Astrocyte (in vitro differentiated cells and primary cell): Measurements from ENCODE around the gene ZBTB7A. TPM values are rescaled to one million over a fixed set of nuclear protein-coding genes. Genes with fewer than 3 reads are reported as not detected.

Experiments
- DNase-seq: peaks from one replicate; pipeline ENCODE4 v3.0.0-alpha.2; 2010; ENCODE audit warnings: low read depth
- FAIRE-seq: peaks from 2 replicates; lab custom pipeline; 2011; peaks lifted over from hg19 to GRCh38; lab: Jason Lieb, UNC
- H2AFZ ChIP-seq: 2 replicates; pipeline ENCODE4 v1.6.0; 2012; ENCODE audit warnings: low read depth, low read length, inconsistent platforms
- H3K27ac ChIP-seq: 2 replicates; pipeline ENCODE4 v1.5.1; 2011; ENCODE audit warnings: low read depth, low read length, inconsistent platforms
- H3K27me3 ChIP-seq: 2 replicates; pipeline ENCODE4 v1.6.0; 2011; ENCODE audit warnings: low read length, inconsistent platforms; ENCODE audit not compliant: insufficient read depth
- H3K36me3 ChIP-seq: 2 replicates; pipeline ENCODE4 v1.5.1; 2011; ENCODE audit warnings: low read length, inconsistent platforms; ENCODE audit not compliant: insufficient read depth
- H3K4me1 ChIP-seq: 2 replicates; pipeline ENCODE4 v1.5.1; 2011; ENCODE audit warnings: low read length, inconsistent platforms; ENCODE audit not compliant: insufficient read depth
- H3K4me2 ChIP-seq: 2 replicates; pipeline ENCODE4 v1.6.0; 2012; ENCODE audit warnings: low read length, inconsistent platforms
- H3K4me3 ChIP-seq: 2 replicates; pipeline ENCODE4 v1.5.1; 2011; ENCODE audit warnings: low read depth, mild to moderate bottlenecking, low read length, inconsistent platforms; ENCODE audit not compliant: insufficient read depth
- H3K79me2 ChIP-seq: 2 replicates; pipeline ENCODE4 v1.6.0; 2012; ENCODE audit warnings: mild to moderate bottlenecking, low read length, inconsistent platforms; ENCODE audit not compliant: insufficient read depth
- H3K9ac ChIP-seq: 2 replicates; pipeline ENCODE4 v1.6.0; 2012; ENCODE audit warnings: mild to moderate bottlenecking, low read length, inconsistent platforms
- H3K9me3 ChIP-seq: 2 replicates; pipeline ENCODE4 v1.5.1; 2012; ENCODE audit warnings: low read depth, mild to moderate bottlenecking, low read length, inconsistent platforms; ENCODE audit not compliant: insufficient read depth
- H4K20me1 ChIP-seq: 2 replicates; pipeline ENCODE4 v1.6.0; 2012; ENCODE audit warnings: low read length, inconsistent platforms; ENCODE audit not compliant: insufficient read depth
- H3K27ac Mint-ChIP-seq: one replicate; pipeline ENCODE4 v1.8.0; 2021; ENCODE audit warnings: mild to moderate bottlenecking, mixed read lengths; ENCODE audit not compliant: unreplicated experiment
- H3K27me3 Mint-ChIP-seq: one replicate; pipeline ENCODE4 v1.8.0; 2021; ENCODE audit warnings: low read depth, mixed read lengths; ENCODE audit not compliant: unreplicated experiment
- H3K36me3 Mint-ChIP-seq: one replicate; pipeline ENCODE4 v1.8.0; 2021; ENCODE audit warnings: low read depth, mixed read lengths; ENCODE audit not compliant: unreplicated experiment
- H3K4me1 Mint-ChIP-seq: one replicate; pipeline ENCODE4 v1.8.0; 2021; ENCODE audit warnings: low read depth, mixed read lengths; ENCODE audit not compliant: unreplicated experiment
- H3K4me3 Mint-ChIP-seq: one replicate; pipeline ENCODE4 v1.8.0; 2021; ENCODE audit warnings: mild to moderate bottlenecking, moderate library complexity, mixed read lengths; ENCODE audit not compliant: unreplicated experiment
- H3K9me3 Mint-ChIP-seq: one replicate; pipeline ENCODE4 v1.8.0; 2021; ENCODE audit warnings: mild to moderate bottlenecking, mixed read lengths; ENCODE audit not compliant: unreplicated experiment
- CTCF ChIP-seq: IDR thresholded peaks from 2 replicates; pipeline ENCODE4 v1.5.1; 2011; ENCODE audit warnings: low read depth, mild to moderate bottlenecking, inconsistent platforms, low read length, moderate library complexity; ENCODE audit not compliant: insufficient read depth
- EZH2 ChIP-seq: IDR thresholded peaks from 2 replicates; pipeline ENCODE4 v1.6.1; 2012; ENCODE audit warnings: mild to moderate bottlenecking, low read length, inconsistent platforms; ENCODE audit not compliant: insufficient read depth
- total RNA-seq: library from RNA; stranded (reverse); gene quantifications from 2 replicates; pipeline ENCODE4 v1.2.1, GENCODE V29; 2021

ZBTB7A gene
- total RNA-seq, 1 donor from 2014 or later = 24.3 TPM

GRCh38 chr19:4066176-4066606 lies 508 bp downstream of the ZBTB7A start:
- FAIRE-seq (no peak), DNase-seq (no peak)
- peaks cover 34% of the 10 kb centered on the region for H4K20me1 ChIP-seq
- H3K36me3 Mint-ChIP-seq = no peaks in the 10 kb centered on the region
- H3K27me3 ChIP-seq = no peaks in the 10 kb centered on the region
- H3K4me1 ChIP-seq = peaks cover 19% of the 10 kb centered on the region
- peak overlapping the region; percentile 50 for H3K4me3 Mint-ChIP-seq
- peak overlapping the region; percentile 50 for H3K27ac ChIP-seq
- H3K4me2 ChIP-seq = peak overlapping the region; percentile 83
- no peak overlapping the region for H3K27ac Mint-ChIP-seq
- H3K36me3 ChIP-seq = no peaks in the 10 kb centered on the region
- H3K4me1 Mint-ChIP-seq = peaks cover 3% of the 10 kb centered on the region
- peak overlapping the region; percentile 78 for H3K9ac ChIP-seq
- H3K79me2 ChIP-seq = peaks cover 39% of the 10 kb centered on the region
- H3K27me3 Mint-ChIP-seq = no peaks in the 10 kb centered on the region
- no peak for TF ChIP-seq EZH2
- no peak for TF ChIP-seq CTCF
- H3K9me3 Mint-ChIP-seq = no peaks in the 10 kb centered on the region
- H3K9me3 ChIP-seq = no peaks in the 10 kb centered on the region
- H2AFZ ChIP-seq = no peak overlapping the region
- H3K4me3 ChIP-seq = peak overlapping the region; percentile 57

- Mint-ChIP-seq H3K4me3 (peak overlapping the region; percentile 50), H3K27me3 (no peaks in the 10 kb centered on the region), H3K4me1 (peaks cover 3% of the 10 kb centered on the region), H3K36me3 (no peaks in the 10 kb centered on the region), H3K9me3 (no peaks in the 10 kb centered on the region), H3K27ac (no peak overlapping the region)
- H3K4me2 ChIP-seq = peak overlapping the region; percentile 97
- H3K79me2 ChIP-seq = peaks cover 45% of the 10 kb centered on the region
- FAIRE-seq (no peak), DNase-seq (peak; percentile 90)
- no peak overlapping the region for H3K27ac ChIP-seq
- peak overlapping the region; percentile 87 for H3K9ac ChIP-seq
- TF ChIP-seq EZH2 (no peak), CTCF (no peak)
- no peaks in the 10 kb centered on the region for H3K9me3 ChIP-seq
- H3K4me1 ChIP-seq = peaks cover 23% of the 10 kb centered on the region
- H3K4me3 ChIP-seq = peak overlapping the region; percentile 70
- H2AFZ ChIP-seq = no peak overlapping the region
- H4K20me1 ChIP-seq = peaks cover 40% of the 10 kb centered on the region
- no peaks in the 10 kb centered on the region for H3K27me3 ChIP-seq
- H3K36me3 ChIP-seq = no peaks in the 10 kb centered on the region
Observed at GRCh38 chr19:4065430-4066175, 1.1 kb downstream of the ZBTB7A start.
